K562 (cell line): Measurements from ENCODE around the gene CISD2. TPM values are rescaled to one million over a fixed set of nuclear protein-coding genes. Genes with fewer than 3 reads are reported as not detected.

Experiments used
- ATAC-seq: fragments of 200-7000 bp; cut with Tn5 transposase; 3 replicates; pipeline ENCODE4 v1.9.1; 2020; ENCODE audit warnings: moderate library complexity
- BruUV-seq: library from RNA; stranded (reverse); fragments of 400-500 nt; replicated peaks from 2 replicates; lab custom pipeline; 2021; lab: Mats Ljungman, UMichigan
- CTCF ChIA-PET: fragments of 300-600 bp; formaldehyde crosslinking; extraction: SDS; loops from one replicate; lab custom pipeline; 2021; ENCODE audit warnings: low intra/inter-chr PET ratio; lab: Yijun Ruan, JAX
- POLR2A ChIA-PET: fragments of 300-600, 350-650 bp; sonication (Branson Sonifier 250); formaldehyde crosslinking; extraction: SDS; loops from one replicate; lab custom pipeline; 2021; ENCODE audit warnings: antibody characterized with exemption, inconsistent platforms; lab: Yijun Ruan, JAX
- DNase-seq, 4 experiments: peaks; one replicate each; pipeline versions ENCODE4 v3.0.0 to v3.0.0-alpha.2; 2011 to 2018; ENCODE audit warnings: low spot score in 3 of 4, mixed read lengths in 3 of 4; ENCODE audit errors: extremely low read depth in 1 of 4
- FAIRE-seq: peaks from 2 replicates; lab custom pipeline; 2011; peaks lifted over from hg19 to GRCh38; lab: Jason Lieb, UNC
- H2AFZ ChIP-seq: 2 replicates; pipeline ENCODE4 v1.6.0; 2011; ENCODE audit warnings: low read depth, low read length, control low read depth, inconsistent platforms
- H3K27ac ChIP-seq: fragments of 200-600 bp; 3 replicates; pipeline ENCODE4 v1.8.0; 2011; ENCODE audit warnings: low read depth, mild to moderate bottlenecking, control low read depth, inconsistent platforms, low read length, moderate library complexity, mixed read lengths; ENCODE audit errors: extremely low read depth
- H3K27me3 ChIP-seq, 2 experiments: fragments of 300-600 bp in 1 of 2; 2 replicates in 1 of 2; 3 replicates in 1 of 2; pipeline versions ENCODE4 v1.6.0 to v1.8.0; 2011; ENCODE audit warnings: inconsistent platforms in 2 of 2, low read length in 2 of 2, mild to moderate bottlenecking in 1 of 2, mixed read lengths in 1 of 2, moderate library complexity in 1 of 2; ENCODE audit not compliant: control insufficient read depth in 2 of 2, insufficient read depth in 2 of 2
- H3K36me3 ChIP-seq: fragments of 300-600 bp; 3 replicates; pipeline ENCODE4 v1.8.0; 2011; ENCODE audit warnings: mild to moderate bottlenecking, low read length, inconsistent platforms; ENCODE audit not compliant: control insufficient read depth, insufficient read depth
- H3K4me1 ChIP-seq, 2 experiments: fragments of 200-600 bp in 1 of 2; replicated peaks in 1 of 2; 2 replicates in 1 of 2; 3 replicates in 1 of 2; pipeline versions ENCODE4 v1.5.1 to v1.8.0; 2011; ENCODE audit warnings: inconsistent platforms in 2 of 2, low read length in 2 of 2, mild to moderate bottlenecking in 1 of 2, mixed read lengths in 1 of 2, moderate library complexity in 1 of 2; ENCODE audit not compliant: control insufficient read depth in 2 of 2, insufficient read depth in 2 of 2
- H3K4me2 ChIP-seq: 2 replicates; pipeline ENCODE4 v1.6.1; 2011; ENCODE audit warnings: low read length, control low read depth, inconsistent platforms, mixed read lengths; ENCODE audit not compliant: insufficient read depth
- H3K4me3 ChIP-seq: fragments of 200-600 bp; sonication (generic), shearing (Covaris generic); 2 replicates; pipeline ENCODE4 v1.5.1; 2016; ENCODE audit warnings: control low read depth, inconsistent platforms
- H3K79me2 ChIP-seq: fragments of 200-600 bp; 3 replicates; pipeline ENCODE4 v1.8.0; 2011; ENCODE audit warnings: low read length, inconsistent platforms; ENCODE audit not compliant: control insufficient read depth, insufficient read depth
- H3K9ac ChIP-seq, 2 experiments: 2 replicates each; pipeline versions ENCODE4 v1.6.0 to v1.6.1; 2011; ENCODE audit warnings: low read depth in 2 of 2, low read length in 2 of 2, control low read depth in 1 of 2, inconsistent platforms in 1 of 2, mild to moderate bottlenecking in 1 of 2, mixed read lengths in 1 of 2; ENCODE audit not compliant: insufficient read depth in 1 of 2
- H3K9me1 ChIP-seq: one replicate; pipeline ENCODE4 v1.6.0; 2011; ENCODE audit warnings: inconsistent platforms, mild to moderate bottlenecking, low read length, moderate library complexity; ENCODE audit not compliant: control insufficient read depth, insufficient read depth
- H3K9me3 ChIP-seq: replicated peaks from 2 replicates; pipeline ENCODE4 v1.5.1; 2011; ENCODE audit warnings: low read depth, low read length, inconsistent platforms; ENCODE audit not compliant: control insufficient read depth, insufficient read depth
- H4K20me1 ChIP-seq: replicated peaks from 2 replicates; pipeline ENCODE4 v1.6.1; 2011; ENCODE audit warnings: low read length, inconsistent platforms, mixed read lengths; ENCODE audit not compliant: control insufficient read depth, insufficient read depth
- CBFA2T3 ChIP-seq: fragments of 450-650 bp; IDR thresholded peaks from 2 replicates; pipeline ENCODE4 v1.6.1; 2017
- CBX1 ChIP-seq: sonication (generic); IDR thresholded peaks from 2 replicates; pipeline ENCODE4 v1.6.1; 2016; ENCODE audit warnings: antibody characterized with exemption, low read depth, mild to moderate bottlenecking
- CBX3 ChIP-seq, 2 experiments: IDR thresholded peaks; 1 replicate in 1 of 2; 2 replicates in 1 of 2; pipeline ENCODE4 v1.6.1; 2012; ENCODE audit warnings: inconsistent platforms in 2 of 2, low read length in 2 of 2, borderline replicate concordance in 1 of 2, control low read depth in 1 of 2
- CCNT2 ChIP-seq: IDR thresholded peaks from 2 replicates; pipeline ENCODE4 v1.6.1; 2011; ENCODE audit warnings: borderline replicate concordance, low read depth, mild to moderate bottlenecking, moderate library complexity, mixed read lengths, low read length; ENCODE audit not compliant: insufficient read length; ENCODE audit errors: extremely low read depth
- FOXP4 ChIP-seq: sonication (generic); formaldehyde crosslinking; IDR thresholded peaks from 2 replicates; pipeline ENCODE4 v1.8.0; 2022; ENCODE audit warnings: mild to moderate bottlenecking, missing genetic modification reagents, borderline replicate concordance
- MBD1 ChIP-seq: fragments of 250-450 bp; sonication (Bioruptor Pico); IDR thresholded peaks from 2 replicates; pipeline ENCODE4 v1.8.0; 2022; ENCODE audit warnings: inconsistent platforms
- MED1 ChIP-seq: sonication (generic); formaldehyde crosslinking; IDR thresholded peaks from 2 replicates; pipeline ENCODE4 v1.8.1; 2023; ENCODE audit warnings: missing genetic modification reagents, borderline replicate concordance
- NEUROD1 ChIP-seq: fragments of 150-350 bp; IDR thresholded peaks from 2 replicates; pipeline ENCODE4 v1.6.1; 2014; ENCODE audit warnings: borderline replicate concordance, low read length, low read depth; ENCODE audit not compliant: partially characterized antibody
- RHOXF2B ChIP-seq: fragments of 250-450 bp; sonication (Bioruptor Pico); conservative IDR thresholded peaks from 2 replicates; pipeline ENCODE4 v1.5.1; 2021
- SMARCE1 ChIP-seq: fragments of 450-650 bp; IDR thresholded peaks from 2 replicates; pipeline ENCODE4 v1.7.1; 2016; ENCODE audit warnings: mild to moderate bottlenecking
- ZNF280A ChIP-seq: fragments of 450-650 bp; IDR thresholded peaks from 2 replicates; pipeline ENCODE4 v1.6.1; 2018; ENCODE audit warnings: mild to moderate bottlenecking, low read depth; ENCODE audit not compliant: partially characterized antibody
- ZNF766 ChIP-seq: fragments of 200-800 bp; sonication (Bioruptor generic); conservative IDR thresholded peaks from 2 replicates; pipeline ENCODE4 v1.6.1; 2016; ENCODE audit warnings: missing genetic modification characterization, missing compliant biosample characterization
- WGBS: fragments of 100-300 bp; shearing (Covaris generic); methylation state at CpG from one replicate; pipeline ENCODE4 v1.1.6; 2016; ENCODE audit warnings: low coverage, mixed read lengths; ENCODE audit not compliant: insufficient coverage; ENCODE audit errors: missing lambda C conversion rate; 5-methylcytosine and 5-hydroxymethylcytosine counted together
- in situ Hi-C: fragments of 300-500 bp; cut with MboI; formaldehyde crosslinking; loops from 4 replicates; pipeline ENCODE4 v1.15.0; 2018; ENCODE audit warnings: inconsistent platforms, mixed read lengths
- intact Hi-C: fragments of 100-400 bp; cut with micrococcal nuclease; formaldehyde crosslinking; loops from 2 replicates; pipeline ENCODE4 v1.14.2; 2022
- polyA plus RNA-seq, 8 experiments: library from polyadenylated mRNA; depleted of rRNA in 4 of 8; stranded (reverse) in 5 of 8; unstranded in 3 of 8; fragments of >200 nt; fragmentation: Nextera tagmentation in 2 of 8; fragmentation: Illumina TruSeq in 1 of 8; extraction: Ambion mirVana in 2 of 8; extraction: Trizol in 1 of 8; gene quantifications; 2 replicates each; pipeline versions ENCODE4 v1.2.1 to v1.2.3, GENCODE V29; 2011 to 2014; ENCODE audit warnings: inconsistent platforms in 1 of 8, missing spikeins in 1 of 8
- total RNA-seq, 7 experiments: library from RNA; depleted of rRNA in 6 of 7; stranded (reverse); fragments of >200 nt in 6 of 7; fragmentation: Illumina TruSeq in 2 of 7; extraction: Trizol in 2 of 7; gene quantifications; 2 replicates each; pipeline versions ENCODE4 v1.2.1 to v1.2.3, GENCODE V29; 2011 to 2021; ENCODE audit warnings: low replicate concordance in 1 of 7

CISD2 gene
- total and polyA plus RNA-seq, 9 of the 15 experiments (the other 6 are each of a cell fraction or from before 2014, with no cell fraction given): 37.8 to 91.4 (median 59.8) TPM

GRCh38 chr4:102858828-102859464 lies 9.8 kb upstream of the CISD2 start (continued):
- TF ChIP-seq ZNF280A (peak; percentile 38), SMARCE1 (no peak), MED1 (CRISPR knock-in tag) (no peak), CBX1 (peak; percentile 64; the same call in 1 of the 2 replicates), CBX3 (IDR thresholded peaks at IDR 0.05; ENCODE audit: borderline replicate concordance in 1 of 2, low read length in 2 of 2) (peak in 1 of 2 experiments; percentile 84; a peak in 2 of 3 replicates), ZNF766 (CRISPR knock-in tag) (no peak), RHOXF2B (no peak)

GRCh38 chr4:102860611-102861324 lies 8.0 kb upstream of the CISD2 start:
- H3K27ac ChIP-seq: no peak overlapping the region
- H3K79me2 ChIP-seq: peaks cover 30% of the 10 kb centered on the region
- FAIRE-seq: no peak
- H3K4me3 ChIP-seq: no peak overlapping the region
- no peak overlapping the region for H3K9ac ChIP-seq
- POLR2A ChIA-PET: no interaction called here
- TF ChIP-seq MBD1 (no peak), CCNT2 (no peak), NEUROD1 (no peak), CBFA2T3 (peak; percentile 27; the same call in 1 of the 2 replicates), FOXP4 (CRISPR knock-in tag) (no peak)
- BruUV-seq: no TSS peak
- intact Hi-C loops: no loop called here
- H3K9me1 ChIP-seq: no peaks in the 10 kb centered on the region
- no peaks in the 10 kb centered on the region for H3K27me3 ChIP-seq
- 90% methylated on average over 2 of the region's 2 CpGs for WGBS
- H2AFZ ChIP-seq: no peak overlapping the region
- CTCF ChIA-PET: no interaction called here
- no peak for DNase-seq
- no peaks in the 10 kb centered on the region for H4K20me1 ChIP-seq
- peaks cover 0 to 5% of the 10 kb centered on the region in 2 experiments; a peak in 3 of 5 replicates for H3K4me1 ChIP-seq
- in situ Hi-C loops: no loop called here
- no peaks in the 10 kb centered on the region for H3K36me3 ChIP-seq
- ATAC-seq: peak; percentile 49
- H3K9me3 ChIP-seq: peaks cover 12% of the 10 kb centered on the region; the same call in 1 of the 2 replicates
- H3K4me2 ChIP-seq: no peak overlapping the region
